MCF 10A (cell line): ENCODE measurements around the gene WDR7. TPM values are rescaled to one million over a fixed set of nuclear protein-coding genes. Genes with fewer than 3 reads are reported as not detected.

Source experiments
- BruUV-seq: library from RNA; stranded (reverse); fragments of 400-500 nt; replicated peaks from 2 replicates; lab custom pipeline; 2021; lab: Mats Ljungman, UMichigan
- CTCF ChIA-PET: fragments of 300-600 bp; sonication (Branson Sonifier 250); formaldehyde crosslinking; extraction: SDS; loops from one replicate; lab custom pipeline; 2021; ENCODE audit warnings: antibody characterized with exemption, inconsistent platforms; lab: Yijun Ruan, JAX
- POLR2A ChIA-PET: fragments of 300-600, 350-650 bp; sonication (Branson Sonifier 250); formaldehyde crosslinking; extraction: SDS; loops from one replicate; lab custom pipeline; 2020; ENCODE audit warnings: antibody characterized with exemption, inconsistent platforms; lab: Yijun Ruan, JAX
- DNase-seq: peaks from one replicate; pipeline ENCODE4 v3.0.0-alpha.2; 2018; ENCODE audit not compliant: unreplicated experiment
- H3K27ac Mint-ChIP-seq: one replicate; pipeline ENCODE4 v1.8.0; 2022; ENCODE audit warnings: mild to moderate bottlenecking, low read depth, mixed read lengths; ENCODE audit not compliant: unreplicated experiment
- H3K27me3 Mint-ChIP-seq: one replicate; pipeline ENCODE4 v1.8.0; 2022; ENCODE audit warnings: mixed read lengths; ENCODE audit not compliant: insufficient read depth, unreplicated experiment
- H3K36me3 Mint-ChIP-seq: one replicate; pipeline ENCODE4 v1.8.0; 2022; ENCODE audit warnings: mild to moderate bottlenecking, moderate library complexity, mixed read lengths; ENCODE audit not compliant: insufficient read depth, unreplicated experiment
- H3K4me1 Mint-ChIP-seq: one replicate; pipeline ENCODE4 v1.8.0; 2022; ENCODE audit warnings: mixed read lengths; ENCODE audit not compliant: insufficient read depth, unreplicated experiment
- H3K4me3 Mint-ChIP-seq: one replicate; pipeline ENCODE4 v1.8.0; 2022; ENCODE audit warnings: mild to moderate bottlenecking, moderate library complexity, mixed read lengths; ENCODE audit not compliant: unreplicated experiment
- H3K9me3 Mint-ChIP-seq: one replicate; pipeline ENCODE4 v1.8.0; 2022; ENCODE audit warnings: mixed read lengths; ENCODE audit not compliant: unreplicated experiment
- CTCF ChIP-seq: fragments of 200-600 bp; IDR thresholded peaks from one replicate; pipeline ENCODE4 v1.8.0; 2022; ENCODE audit warnings: antibody characterized with exemption, mild to moderate bottlenecking; ENCODE audit not compliant: unreplicated experiment
- intact Hi-C: fragments of 100-400 bp; cut with micrococcal nuclease; formaldehyde crosslinking; loops from 2 replicates; pipeline ENCODE4 v1.14.1; 2022
- total RNA-seq: library from RNA; stranded (reverse); gene quantifications from 2 replicates; pipeline ENCODE4 v1.2.3, GENCODE V29; 2022

WDR7 gene
- total RNA-seq, 1 experiment from 2014 or later: 12.6 TPM

- H3K27ac Mint-ChIP-seq: no peak overlapping the region
- ChIA-PET CTCF (interaction anchor here (0.7 kb wide), 1 partner anchor 239 kb away, joined by 3 read pairs; no protein-coding TSS in a partner anchor), POLR2A (interaction anchor here (0.7 kb wide), 1 partner anchor 1358 kb away, joined by 3 read pairs; no protein-coding TSS in a partner anchor)
- H3K9me3 Mint-ChIP-seq: no peaks in the 10 kb centered on the region
- intact Hi-C loops: no loop called here
- H3K27me3 Mint-ChIP-seq: no peaks in the 10 kb centered on the region
- no peaks in the 10 kb centered on the region for H3K36me3 Mint-ChIP-seq
- no peak for TF ChIP-seq CTCF
- no peak overlapping the region for H3K4me3 Mint-ChIP-seq
- no peak for DNase-seq
- no peaks in the 10 kb centered on the region for H3K4me1 Mint-ChIP-seq
- BruUV-seq: no TSS peak
These were observed 72.5 kb downstream of the WDR7 start for GRCh38 chr18:56723706-56724105.

GRCh38 chr18:56726906-56727305 lies 75.7 kb downstream of the WDR7 start:
- no peak for DNase-seq
- no peaks in the 10 kb centered on the region for H3K9me3 Mint-ChIP-seq
- H3K4me3 Mint-ChIP-seq: no peak overlapping the region
- H3K27me3 Mint-ChIP-seq: no peaks in the 10 kb centered on the region
- intact Hi-C loops: no loop called here
- no peak for TF ChIP-seq CTCF
- no peaks in the 10 kb centered on the region for H3K4me1 Mint-ChIP-seq
- POLR2A ChIA-PET: interaction anchor here (0.6 kb wide), 1 partner anchor 77 kb away, joined by 3 read pairs; no protein-coding TSS in a partner anchor
- no peak overlapping the region for H3K27ac Mint-ChIP-seq
- CTCF ChIA-PET: no interaction called here
- H3K36me3 Mint-ChIP-seq: peaks cover 7% of the 10 kb centered on the region
- BruUV-seq: no TSS peak

GRCh38 chr18:56727399-56727798 lies 76.2 kb downstream of the WDR7 start:
- BruUV-seq: no TSS peak
- H3K9me3 Mint-ChIP-seq: no peaks in the 10 kb centered on the region
- ChIA-PET CTCF (no interaction called here), POLR2A (no interaction called here)
- H3K27ac Mint-ChIP-seq: no peak overlapping the region
- H3K27me3 Mint-ChIP-seq: no peaks in the 10 kb centered on the region
- intact Hi-C loops: no loop called here
- peaks cover 7% of the 10 kb centered on the region for H3K36me3 Mint-ChIP-seq
- no peak for TF ChIP-seq CTCF
- no peak overlapping the region for H3K4me3 Mint-ChIP-seq
- DNase-seq: no peak
- no peaks in the 10 kb centered on the region for H3K4me1 Mint-ChIP-seq

- CTCF ChIA-PET: no interaction called here
- POLR2A ChIA-PET: interaction anchor here (0.6 kb wide), 1 partner anchor 782 kb away, joined by 3 read pairs; no protein-coding TSS in a partner anchor
- no peak for TF ChIP-seq CTCF
- Mint-ChIP-seq H3K4me3 (no peak overlapping the region), H3K36me3 (peaks cover 9% of the 10 kb centered on the region), H3K4me1 (no peaks in the 10 kb centered on the region), H3K27me3 (no peaks in the 10 kb centered on the region), H3K9me3 (no peaks in the 10 kb centered on the region), H3K27ac (no peak overlapping the region)
- no peak for DNase-seq
- intact Hi-C loops: no loop called here
- BruUV-seq: no TSS peak
These were observed 77.6 kb downstream of the WDR7 start for GRCh38 chr18:56728741-56729140.
